ENCODE results near the gene ARMC2.

The ARMC2 gene

GRCh38 chr6:108904741-108905140 is 56.5 kb downstream of the ARMC2 start:
- no peaks in the 10 kb centered on the region for H3K9me2 ChIP-seq (replicated peaks; ENCODE audit: low read depth, low read length)
- no peaks in the 10 kb centered on the region for H3K9me3 ChIP-seq (ENCODE audit: insufficient read depth, low read depth, low read length)
- TF ChIP-seq CTCF (conservative IDR thresholded peaks at IDR 0.05; ENCODE audit: low read length) (no peak), EZH2phosphoT487 (IDR thresholded peaks at IDR 0.05; ENCODE audit: borderline replicate concordance) (no peak)
- H4K20me1 ChIP-seq (ENCODE audit: insufficient read depth, low read length, poor library complexity, severe bottlenecking), result no peaks in the 10 kb centered on the region
- H3K4me3 ChIP-seq (ENCODE audit: low read length, poor library complexity, severe bottlenecking), result no peak overlapping the region
- no peaks in the 10 kb centered on the region for H3K27me3 ChIP-seq (ENCODE audit: insufficient read depth, low read length, poor library complexity, severe bottlenecking)
- H3K9ac ChIP-seq (ENCODE audit: low read depth, low read length, poor library complexity, severe bottlenecking), result no peak overlapping the region
- no peaks in the 10 kb centered on the region for H3K36me3 ChIP-seq (ENCODE audit: insufficient read depth, low read length)
- H3K4me2 ChIP-seq (ENCODE audit: low read depth, low read length, poor library complexity, severe bottlenecking), result peak overlapping the region; percentile 23
- H3K4me1 ChIP-seq (ENCODE audit: insufficient read depth, low read length, poor library complexity, severe bottlenecking), result peaks cover 53% of the 10 kb centered on the region
- no peaks in the 10 kb centered on the region for H3K79me2 ChIP-seq (ENCODE audit: insufficient read depth, low read length)
- H3F3A ChIP-seq (ENCODE audit: low read depth), result peaks cover 13% of the 10 kb centered on the region
- H2AFZ ChIP-seq (ENCODE audit: low read length), result peak overlapping the region; percentile 9; the same call in 1 of the 2 replicates

DNA sequence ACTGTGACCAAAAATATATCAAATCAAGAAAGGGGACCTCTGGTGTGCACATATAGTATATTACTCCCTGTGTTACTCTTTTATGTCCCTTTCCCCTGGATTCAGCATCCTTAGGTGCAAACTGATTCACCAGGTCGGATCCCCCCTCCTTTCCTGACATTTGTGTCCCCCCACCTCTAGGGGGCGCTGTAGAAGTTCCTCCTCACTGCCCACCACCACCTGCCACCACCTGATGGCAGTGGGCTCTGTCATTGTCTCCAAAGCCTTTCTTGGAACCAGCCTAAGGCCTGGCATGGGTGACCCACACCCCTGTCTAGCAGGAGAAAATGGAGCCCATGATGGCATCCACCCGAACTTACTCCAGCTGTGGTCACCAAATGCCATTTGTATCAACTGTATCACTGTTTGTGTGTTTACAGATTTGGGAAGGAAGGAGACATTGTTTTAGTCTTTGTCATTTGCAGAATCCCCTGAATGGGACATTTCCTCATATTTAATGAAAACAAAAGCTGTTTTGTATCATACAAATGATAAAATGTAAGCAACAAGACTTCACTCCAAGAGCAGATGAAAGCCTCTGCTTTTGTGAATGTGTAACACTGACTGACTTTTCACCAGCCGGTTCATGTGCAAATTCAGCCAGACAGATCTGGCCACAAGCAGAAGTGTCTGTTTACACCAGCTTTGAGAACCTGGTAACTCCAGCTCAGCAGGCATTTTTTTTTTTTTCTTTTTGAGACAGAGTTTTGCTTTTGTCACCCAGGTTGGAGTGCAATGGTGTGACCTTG is 66.2 kb downstream of the ARMC2 start:
- Histone ChIP-seq H4K20me1 (ENCODE audit: insufficient read depth, low read length, poor library complexity, severe bottlenecking) (no peaks in the 10 kb centered on the region), H3K9ac (ENCODE audit: low read depth, low read length, poor library complexity, severe bottlenecking) (no peak overlapping the region), H3K4me3 (ENCODE audit: low read length, poor library complexity, severe bottlenecking) (no peak overlapping the region), H3K79me2 (ENCODE audit: insufficient read depth, low read length) (no peaks in the 10 kb centered on the region), H3K36me3 (ENCODE audit: insufficient read depth, low read length) (no peaks in the 10 kb centered on the region), H3K9me2 (replicated peaks; ENCODE audit: low read depth, low read length) (no peaks in the 10 kb centered on the region), H3K27me3 (ENCODE audit: insufficient read depth, low read length, poor library complexity, severe bottlenecking) (no peaks in the 10 kb centered on the region), H3K9me3 (ENCODE audit: insufficient read depth, low read depth, low read length) (no peaks in the 10 kb centered on the region), H3F3A (ENCODE audit: low read depth) (no peaks in the 10 kb centered on the region), H3K4me2 (ENCODE audit: low read depth, low read length, poor library complexity, severe bottlenecking) (no peak overlapping the region), H3K4me1 (ENCODE audit: insufficient read depth, low read length, poor library complexity, severe bottlenecking) (no peaks in the 10 kb centered on the region), H2AFZ (ENCODE audit: low read length) (peak overlapping the region; percentile 60)
- TF ChIP-seq EZH2phosphoT487 (IDR thresholded peaks at IDR 0.05; ENCODE audit: borderline replicate concordance) (no peak), CTCF (conservative IDR thresholded peaks at IDR 0.05; ENCODE audit: low read length) (peak; percentile 99)

- no peak overlapping the region for H3K4me2 ChIP-seq (ENCODE audit: low read depth, low read length, poor library complexity, severe bottlenecking)
- no peaks in the 10 kb centered on the region for H4K20me1 ChIP-seq (ENCODE audit: insufficient read depth, low read length, poor library complexity, severe bottlenecking)
- no peak overlapping the region for H3K4me3 ChIP-seq (ENCODE audit: low read length, poor library complexity, severe bottlenecking)
- H3K79me2 ChIP-seq (ENCODE audit: insufficient read depth, low read length), result no peaks in the 10 kb centered on the region
- H3K9ac ChIP-seq (ENCODE audit: low read depth, low read length, poor library complexity, severe bottlenecking), result no peak overlapping the region
- peaks cover 1% of the 10 kb centered on the region for H3K4me1 ChIP-seq (ENCODE audit: insufficient read depth, low read length, poor library complexity, severe bottlenecking)
- no peaks in the 10 kb centered on the region for H3K9me2 ChIP-seq (replicated peaks; ENCODE audit: low read depth, low read length)
- H2AFZ ChIP-seq (ENCODE audit: low read length), result no peak overlapping the region
- no peaks in the 10 kb centered on the region for H3K36me3 ChIP-seq (ENCODE audit: insufficient read depth, low read length)
- no peaks in the 10 kb centered on the region for H3K27me3 ChIP-seq (ENCODE audit: insufficient read depth, low read length, poor library complexity, severe bottlenecking)
- H3K9me3 ChIP-seq (ENCODE audit: insufficient read depth, low read depth, low read length), result no peaks in the 10 kb centered on the region
- no peak for TF ChIP-seq EZH2phosphoT487 (IDR thresholded peaks at IDR 0.05; ENCODE audit: borderline replicate concordance)
- TF ChIP-seq CTCF (conservative IDR thresholded peaks at IDR 0.05; ENCODE audit: low read length), result no peak
- H3F3A ChIP-seq (ENCODE audit: low read depth), result no peaks in the 10 kb centered on the region
These were observed 67.0 kb downstream of the ARMC2 start for GRCh38 chr6:108915258-108915657.
